KBM-7 (cell line): Measurements from ENCODE around the gene TTC21A.
"Not testable (repeated sequence)": the region's sequence is repeated elsewhere in the genome, so short reads cannot be mapped to it uniquely, and the experiment has no call there.

Experiments used
- DNase-seq: peaks from one replicate; pipeline ENCODE4 v3.0.0-alpha.2; 2015
- in situ Hi-C: fragments of 300-500 bp; cut with MboI; formaldehyde crosslinking; loops from 2 replicates; pipeline ENCODE4 v1.14.3; 2020; ENCODE audit warnings: low sequenced_read_pairs, low pct_unique_long_range_greater_than_20kb, mixed read lengths

TTC21A gene

GRCh38 chr3:39107388-39108199 lies at the start of gene TTC21A, which contains the start of gene GORASP1:
Gene TTC21A (plus strand): TSS chr3:39107680. CDS start chr3:39107838, 158 bp downstream.
Gene GORASP1 (minus strand): TSS chr3:39107627. CDS start chr3:39107541, 86 bp downstream.
- in situ Hi-C loops, result no loop called here
- peak; percentile 75 for DNase-seq

- in situ Hi-C loops, DNase-seq: not testable (repeated sequence)
Observed at GRCh38 chr3:39061228-39061627, 46.3 kb upstream of the TTC21A start.

- no peak for DNase-seq
- in situ Hi-C loops, result no loop called here
Observed at GRCh38 chr3:39062180-39062579, 45.3 kb upstream of the TTC21A start.

GRCh38 chr3:39063143-39063542 lies 44.3 kb upstream of the TTC21A start:
- in situ Hi-C loops, result no loop called here
- DNase-seq, result no peak

GRCh38 chr3:39064646-39065045 lies 42.8 kb upstream of the TTC21A start:
- no peak for DNase-seq
- in situ Hi-C loops, result no loop called here

- in situ Hi-C loops, result no loop called here
- peak; percentile 82 for DNase-seq
Observed at GRCh38 chr3:39065197-39065596, 42.3 kb upstream of the TTC21A start.

GRCh38 chr3:39067286-39067685 lies 40.2 kb upstream of the TTC21A start:
- in situ Hi-C loops, result no loop called here
- no peak for DNase-seq

GRCh38 chr3:39068556-39068955 lies 38.9 kb upstream of the TTC21A start:
- no peak for DNase-seq
- in situ Hi-C loops, result no loop called here

GRCh38 chr3:39075910-39076309 lies 31.6 kb upstream of the TTC21A start:
- no peak for DNase-seq
- in situ Hi-C loops, result no loop called here

GRCh38 chr3:39079530-39079929 lies 27.9 kb upstream of the TTC21A start:
- DNase-seq, result no peak
- in situ Hi-C loops, result no loop called here

GRCh38 chr3:39080026-39080425 lies 27.5 kb upstream of the TTC21A start:
- no peak for DNase-seq
- in situ Hi-C loops, result no loop called here

- in situ Hi-C loops, result no loop called here
- peak; percentile 82 for DNase-seq
Observed at GRCh38 chr3:39082666-39083313, 24.7 kb upstream of the TTC21A start.

GRCh38 chr3:39086144-39086543 lies 21.3 kb upstream of the TTC21A start:
- in situ Hi-C loops, result no loop called here
- DNase-seq, result no peak

GRCh38 chr3:39088456-39088855 lies 19.0 kb upstream of the TTC21A start:
- no peak for DNase-seq
- in situ Hi-C loops, result no loop called here

- in situ Hi-C loops, result no loop called here
- no peak for DNase-seq
Observed at GRCh38 chr3:39088889-39089288, 18.6 kb upstream of the TTC21A start.

- no peak for DNase-seq
- in situ Hi-C loops, result no loop called here
Observed at GRCh38 chr3:39090922-39091321, 16.6 kb upstream of the TTC21A start.

- no peak for DNase-seq
- in situ Hi-C loops, result no loop called here
Observed at GRCh38 chr3:39094851-39095677, 12.4 kb upstream of the TTC21A start.

GRCh38 chr3:39095778-39096177 lies 11.7 kb upstream of the TTC21A start:
- in situ Hi-C loops, result no loop called here
- no peak for DNase-seq

- in situ Hi-C loops, result no loop called here
- DNase-seq, result no peak
Observed at GRCh38 chr3:39096775-39097174, 10.7 kb upstream of the TTC21A start.
